DND-41 (cell line): ENCODE measurements around the gene GNAT1.

Experiments used
- CTCF ChIP-seq: IDR thresholded peaks from 2 replicates; pipeline ENCODE4 v1.5.1; 2012; ENCODE audit warnings: borderline replicate concordance, low read length, moderate library complexity, mild to moderate bottlenecking; ENCODE audit not compliant: poor library complexity, severe bottlenecking; ENCODE audit errors: extremely low read depth
- EZH2 ChIP-seq: IDR thresholded peaks from 3 replicates; pipeline ENCODE4 v1.6.1; 2012; ENCODE audit warnings: borderline replicate concordance, low read depth, mild to moderate bottlenecking, moderate library complexity, low read length, inconsistent platforms; ENCODE audit not compliant: severe bottlenecking

- TF ChIP-seq EZH2 (no peak), CTCF (no peak)
These were observed 19.7 kb upstream of the GNAT1 start for GRCh38 chr3:50171540-50172301.
